ENCODE results near the gene PSMD1.

PSMD1 gene

GRCh38 chr2:231219289-231219688 is 162.6 kb downstream of the PSMD1 start:
- Histone ChIP-seq H3K27ac (no peak overlapping the region), H3K4me3 (no peak overlapping the region)
- no peak for DNase-seq (ENCODE audit: low spot score)
- TF ChIP-seq, protein P1, sequence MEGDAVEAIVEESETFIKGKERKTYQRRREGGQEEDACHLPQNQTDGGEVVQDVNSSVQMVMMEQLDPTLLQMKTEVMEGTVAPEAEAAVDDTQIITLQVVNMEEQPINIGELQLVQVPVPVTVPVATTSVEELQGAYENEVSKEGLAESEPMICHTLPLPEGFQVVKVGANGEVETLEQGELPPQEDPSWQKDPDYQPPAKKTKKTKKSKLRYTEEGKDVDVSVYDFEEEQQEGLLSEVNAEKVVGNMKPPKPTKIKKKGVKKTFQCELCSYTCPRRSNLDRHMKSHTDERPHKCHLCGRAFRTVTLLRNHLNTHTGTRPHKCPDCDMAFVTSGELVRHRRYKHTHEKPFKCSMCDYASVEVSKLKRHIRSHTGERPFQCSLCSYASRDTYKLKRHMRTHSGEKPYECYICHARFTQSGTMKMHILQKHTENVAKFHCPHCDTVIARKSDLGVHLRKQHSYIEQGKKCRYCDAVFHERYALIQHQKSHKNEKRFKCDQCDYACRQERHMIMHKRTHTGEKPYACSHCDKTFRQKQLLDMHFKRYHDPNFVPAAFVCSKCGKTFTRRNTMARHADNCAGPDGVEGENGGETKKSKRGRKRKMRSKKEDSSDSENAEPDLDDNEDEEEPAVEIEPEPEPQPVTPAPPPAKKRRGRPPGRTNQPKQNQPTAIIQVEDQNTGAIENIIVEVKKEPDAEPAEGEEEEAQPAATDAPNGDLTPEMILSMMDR (IDR thresholded peaks at IDR 0.05) = no peak

DNA sequence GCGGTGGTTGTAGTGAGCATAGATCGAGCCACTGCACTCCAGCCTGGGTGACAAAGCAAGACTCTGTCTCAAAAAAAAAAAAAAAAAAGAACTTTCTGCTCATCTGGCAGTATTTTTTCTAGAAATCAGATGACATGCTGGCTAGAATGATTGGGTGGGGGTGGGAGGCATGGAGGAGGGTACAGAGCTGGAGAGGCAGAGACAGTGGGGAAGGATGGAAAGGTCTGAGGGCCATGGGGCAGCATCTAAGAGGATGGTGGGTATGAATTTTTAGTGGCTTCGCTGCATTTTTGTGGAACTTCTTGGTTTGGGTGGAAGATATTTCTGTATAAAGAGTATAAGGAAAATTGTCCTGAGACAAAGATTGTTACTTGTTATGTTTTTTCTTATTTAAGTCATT is 165.1 kb downstream of the PSMD1 start:
- peak overlapping the region; percentile 59 to 77 for H3K27ac ChIP-seq
- TF ChIP-seq, protein P1 (IDR thresholded peaks at IDR 0.05) = no peak
- DNase-seq (ENCODE audit: low spot score) = no peak
- no peak overlapping the region for H3K4me3 ChIP-seq
